Stimulated activated naive CD4-positive, alpha-beta T cell treated with Interleukin-2 at 50 U/mL for 16 hours (primary cell): ENCODE measurements around the gene TRIM74.
"Not testable (repeated sequence)": the region's sequence is repeated elsewhere in the genome, so short reads cannot be mapped to it uniquely, and the experiment has no call there.

ENCODE experiments used
- DNase-seq: peaks from one replicate; lab custom pipeline; 2025; lab: John Stamatoyannopoulos, UW

Gene TRIM74

GRCh38 chr7:72968980-72969516, at the start of gene TRIM74:
TRIM74 (minus strand) TSS chr7:72969466; CDS start chr7:72966157, 3,309 bp downstream.
- DNase-seq = not testable (repeated sequence)

- DNase-seq = not testable (repeated sequence)
Measured at GRCh38 chr7:73006491-73006890, 37.2 kb upstream of the TRIM74 start.

GRCh38 chr7:73005693-73006447, 36.6 kb upstream of the TRIM74 start:
- DNase-seq = not testable (repeated sequence)

GRCh38 chr7:73005356-73005692, 36.1 kb upstream of the TRIM74 start:
- not testable (repeated sequence) for DNase-seq

GRCh38 chr7:72997887-72998468, 28.7 kb upstream of the TRIM74 start:
- not testable (repeated sequence) for DNase-seq

GRCh38 chr7:72997447-72997846, 28.2 kb upstream of the TRIM74 start:
- not testable (repeated sequence) for DNase-seq

GRCh38 chr7:72995484-72995883, 26.2 kb upstream of the TRIM74 start:
- not testable (repeated sequence) for DNase-seq

- DNase-seq = not testable (repeated sequence)
Measured at GRCh38 chr7:72990146-72990913, 21.1 kb upstream of the TRIM74 start.

GRCh38 chr7:72982084-72982483, 12.8 kb upstream of the TRIM74 start:
- not testable (repeated sequence) for DNase-seq

- not testable (repeated sequence) for DNase-seq
Measured at GRCh38 chr7:72980382-72980781, 11.1 kb upstream of the TRIM74 start.

GRCh38 chr7:72976434-72976833, 7.2 kb upstream of the TRIM74 start:
- DNase-seq = not testable (repeated sequence)

- DNase-seq = not testable (repeated sequence)
Measured at GRCh38 chr7:72975656-72976286, 6.5 kb upstream of the TRIM74 start.

GRCh38 chr7:72974781-72975180, 5.5 kb upstream of the TRIM74 start:
- DNase-seq = not testable (repeated sequence)

GRCh38 chr7:72971505-72971904, 2.2 kb upstream of the TRIM74 start:
- not testable (repeated sequence) for DNase-seq

GRCh38 chr7:72969688-72970087, 422 bp upstream of the TRIM74 start:
- DNase-seq = not testable (repeated sequence)

- DNase-seq = not testable (repeated sequence)
Measured at GRCh38 chr7:72966892-72967291, 2.4 kb downstream of the TRIM74 start.

GRCh38 chr7:72965186-72965975, 3.9 kb downstream of the TRIM74 start:
- not testable (repeated sequence) for DNase-seq

- DNase-seq = not testable (repeated sequence)
Measured at GRCh38 chr7:72963056-72963455, 6.2 kb downstream of the TRIM74 start.

- not testable (repeated sequence) for DNase-seq
Measured at GRCh38 chr7:72961346-72961650, 8.0 kb downstream of the TRIM74 start.

- not testable (repeated sequence) for DNase-seq
Measured at GRCh38 chr7:72960626-72961345, 8.5 kb downstream of the TRIM74 start.

- not testable (repeated sequence) for DNase-seq
Measured at GRCh38 chr7:72960029-72960428, 9.2 kb downstream of the TRIM74 start.
